Measurements from ENCODE around the gene MLXIP.

- no peak for TF ChIP-seq POLR2A (IDR thresholded peaks at IDR 0.05; ENCODE audit: low read length)
- TF ChIP-seq GATA1 (IDR thresholded peaks at IDR 0.05; ENCODE audit: low read depth, low read length), result no peak
These were observed 106.0 kb downstream of the MLXIP start for GRCh38 chr12:122184517-122184916.
